ENCODE data around the gene FOXC2.

Gene FOXC2

DNA sequence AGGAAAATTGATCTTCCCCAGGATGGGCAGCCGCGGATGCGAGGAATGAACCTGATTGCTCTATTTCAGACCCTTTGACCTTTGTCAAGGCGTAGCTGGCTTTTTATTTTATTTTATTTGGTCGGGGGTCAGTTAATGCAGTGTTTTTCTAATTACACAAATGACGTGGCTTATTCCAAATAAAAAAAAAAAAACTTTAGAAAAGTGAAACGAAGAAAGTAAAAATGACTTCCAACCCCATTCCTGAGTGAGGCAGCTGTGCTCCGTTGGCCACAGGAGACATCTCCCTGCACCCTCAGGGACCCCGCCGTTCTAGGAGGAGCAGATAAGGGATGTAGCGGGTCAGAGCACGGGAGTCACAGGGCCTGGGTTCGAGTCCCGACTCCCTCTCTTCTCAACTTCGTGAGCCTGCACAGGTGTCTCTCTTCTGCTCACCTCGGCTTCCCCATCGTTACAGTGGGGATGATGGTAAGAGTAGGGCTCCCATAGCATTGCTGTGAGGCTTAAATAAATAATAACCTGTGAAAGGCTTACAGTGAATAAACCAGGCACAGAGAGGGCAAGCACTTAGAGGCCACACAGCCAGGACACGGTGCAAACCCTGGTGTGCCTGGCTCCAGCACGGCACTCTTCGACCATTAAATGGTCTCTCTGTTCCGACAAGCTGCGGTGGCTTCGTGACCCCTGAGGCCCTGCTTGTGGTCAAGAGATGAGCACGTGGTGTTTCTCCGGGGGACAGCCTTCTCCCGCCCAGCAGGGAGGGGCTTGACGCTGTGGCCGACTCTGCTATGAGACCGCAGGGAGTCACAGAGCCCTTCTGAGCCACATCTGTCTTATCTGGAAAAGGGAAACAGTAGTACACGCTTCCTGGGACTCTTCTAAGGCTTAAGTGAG lies 46.1 kb upstream of the FOXC2 start:
- TF ChIP-seq, protein P1, sequence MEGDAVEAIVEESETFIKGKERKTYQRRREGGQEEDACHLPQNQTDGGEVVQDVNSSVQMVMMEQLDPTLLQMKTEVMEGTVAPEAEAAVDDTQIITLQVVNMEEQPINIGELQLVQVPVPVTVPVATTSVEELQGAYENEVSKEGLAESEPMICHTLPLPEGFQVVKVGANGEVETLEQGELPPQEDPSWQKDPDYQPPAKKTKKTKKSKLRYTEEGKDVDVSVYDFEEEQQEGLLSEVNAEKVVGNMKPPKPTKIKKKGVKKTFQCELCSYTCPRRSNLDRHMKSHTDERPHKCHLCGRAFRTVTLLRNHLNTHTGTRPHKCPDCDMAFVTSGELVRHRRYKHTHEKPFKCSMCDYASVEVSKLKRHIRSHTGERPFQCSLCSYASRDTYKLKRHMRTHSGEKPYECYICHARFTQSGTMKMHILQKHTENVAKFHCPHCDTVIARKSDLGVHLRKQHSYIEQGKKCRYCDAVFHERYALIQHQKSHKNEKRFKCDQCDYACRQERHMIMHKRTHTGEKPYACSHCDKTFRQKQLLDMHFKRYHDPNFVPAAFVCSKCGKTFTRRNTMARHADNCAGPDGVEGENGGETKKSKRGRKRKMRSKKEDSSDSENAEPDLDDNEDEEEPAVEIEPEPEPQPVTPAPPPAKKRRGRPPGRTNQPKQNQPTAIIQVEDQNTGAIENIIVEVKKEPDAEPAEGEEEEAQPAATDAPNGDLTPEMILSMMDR (IDR thresholded peaks at IDR 0.05; ENCODE audit: extremely low read depth, insufficient read depth, missing control alignments), result no peak
- DNase-seq (ENCODE audit: low spot score), result no peak
- in situ Hi-C loops (cut with MboI; ENCODE audit: low pct_unique_long_range_greater_than_20kb, low sequenced_read_pairs, unreplicated experiment), result loop anchor here (25.0 kb wide), 2 partner anchors 458 to 708 kb away; no protein-coding TSS in a partner anchor

DNA sequence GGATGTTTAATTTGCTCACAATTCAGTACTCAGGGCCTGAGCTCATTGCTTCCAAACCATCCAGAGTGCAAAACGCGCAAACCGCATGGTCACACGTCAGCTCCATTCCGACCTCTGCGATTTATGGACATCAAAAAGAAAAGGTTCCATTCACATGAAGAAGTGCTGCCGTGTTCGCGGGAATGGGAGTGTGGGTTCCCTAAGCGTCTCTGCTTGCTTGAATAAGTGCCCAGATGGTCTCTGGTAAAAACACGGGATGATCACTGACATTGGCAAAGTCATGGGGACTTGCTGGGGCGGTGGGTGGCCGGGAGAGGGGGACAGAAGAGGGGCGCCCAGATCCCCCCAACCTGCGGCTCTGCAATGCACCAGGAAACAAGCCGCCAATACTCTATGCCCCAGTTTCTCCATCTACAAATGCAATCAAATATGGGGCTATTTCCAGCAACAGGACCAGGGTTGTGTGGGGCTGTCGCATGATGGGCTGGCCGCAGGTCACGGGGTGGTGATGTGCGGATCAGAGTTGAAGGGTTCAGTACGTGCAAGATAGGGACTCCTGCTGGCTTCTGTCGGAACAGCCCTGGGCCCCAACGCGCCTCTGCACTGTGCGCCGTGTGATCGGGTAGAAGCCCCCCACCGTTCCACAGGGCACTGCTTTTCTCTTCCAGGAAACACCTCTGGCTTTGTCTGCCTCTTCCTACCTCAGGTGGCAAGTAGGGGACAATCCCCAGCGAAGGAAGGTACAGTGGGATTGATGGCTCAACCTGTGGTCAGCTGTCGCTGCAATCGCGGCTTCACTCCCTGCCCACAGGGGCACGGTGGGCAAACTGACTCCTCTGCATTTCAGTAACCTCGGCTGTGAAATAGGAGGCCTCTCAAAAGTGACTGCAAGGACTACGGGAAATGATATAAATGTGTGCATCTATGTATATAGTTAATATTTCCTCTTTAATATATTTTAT lies 45.1 kb upstream of the FOXC2 start:
- in situ Hi-C loops (cut with MboI; ENCODE audit: low pct_unique_long_range_greater_than_20kb, low sequenced_read_pairs, unreplicated experiment), result loop anchor here (25.0 kb wide), 2 partner anchors 459 to 709 kb away; no protein-coding TSS in a partner anchor
- no peak for DNase-seq (ENCODE audit: low spot score)

DNA sequence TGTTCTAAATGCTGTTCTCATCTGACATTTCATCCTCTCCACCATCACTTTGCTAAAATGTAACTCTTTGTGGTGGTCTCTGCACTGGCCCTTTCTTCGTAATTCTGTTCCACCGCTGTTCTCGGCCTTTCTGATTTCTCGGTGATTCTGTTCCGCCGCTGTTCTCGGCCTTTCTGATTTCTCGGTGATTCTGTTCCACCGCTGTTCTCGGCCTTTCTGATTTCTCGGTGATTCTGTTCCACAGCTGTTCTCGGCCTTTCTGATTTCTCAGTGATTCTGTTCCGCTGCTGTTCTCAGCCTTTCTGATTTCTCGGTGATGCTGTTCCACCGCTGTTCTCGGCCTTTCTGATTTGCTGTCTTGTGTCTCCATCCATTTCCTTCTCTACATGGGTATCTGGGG lies 44.0 kb upstream of the FOXC2 start:
- in situ Hi-C loops (cut with MboI; ENCODE audit: low pct_unique_long_range_greater_than_20kb, low sequenced_read_pairs, unreplicated experiment), result loop anchor here (25.0 kb wide), 2 partner anchors 460 to 710 kb away; no protein-coding TSS in a partner anchor
- no peak for DNase-seq (ENCODE audit: low spot score)

More for the DNA sequence above, 45.1 kb upstream of the FOXC2 start:
- TF ChIP-seq, protein P1 (IDR thresholded peaks at IDR 0.05; ENCODE audit: extremely low read depth, insufficient read depth, missing control alignments), result no peak

DNA sequence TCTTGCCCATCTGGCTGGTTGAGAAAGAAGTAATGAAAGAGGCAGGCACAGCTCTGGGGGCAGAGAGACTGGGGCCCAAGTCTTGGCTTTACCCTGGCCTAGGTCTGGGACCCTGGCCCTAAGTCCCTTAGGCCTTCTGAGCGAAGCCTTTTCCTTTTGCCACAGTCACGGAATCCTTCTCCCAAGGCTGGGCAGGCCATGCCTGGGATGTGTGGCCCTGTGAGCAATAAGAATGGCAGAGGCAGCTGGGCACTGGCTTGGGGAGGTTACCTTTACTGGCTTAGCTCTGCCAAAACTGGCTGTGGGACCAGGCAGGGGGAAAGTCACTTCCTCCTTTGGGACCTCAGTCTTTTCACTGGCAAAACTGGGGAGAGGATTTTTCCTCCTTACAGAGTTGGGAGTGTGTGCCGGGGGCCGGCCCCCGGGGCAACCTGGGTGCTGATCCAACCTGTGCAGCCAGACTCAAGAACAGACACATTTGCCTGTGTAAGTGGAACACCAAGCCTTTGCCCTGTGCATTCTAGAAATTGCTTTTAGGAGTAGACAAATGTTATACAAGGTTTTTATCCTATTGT lies 43.4 kb upstream of the FOXC2 start:
- DNase-seq (ENCODE audit: low spot score), result no peak
- TF ChIP-seq, protein P1 (IDR thresholded peaks at IDR 0.05; ENCODE audit: extremely low read depth, insufficient read depth, missing control alignments), result no peak
- in situ Hi-C loops (cut with MboI; ENCODE audit: low pct_unique_long_range_greater_than_20kb, low sequenced_read_pairs, unreplicated experiment), result loop anchor here (25.0 kb wide), 2 partner anchors 461 to 711 kb away; no protein-coding TSS in a partner anchor

More for the DNA sequence above, 44.0 kb upstream of the FOXC2 start:
- TF ChIP-seq, protein P1 (IDR thresholded peaks at IDR 0.05; ENCODE audit: extremely low read depth, insufficient read depth, missing control alignments), result no peak

DNA sequence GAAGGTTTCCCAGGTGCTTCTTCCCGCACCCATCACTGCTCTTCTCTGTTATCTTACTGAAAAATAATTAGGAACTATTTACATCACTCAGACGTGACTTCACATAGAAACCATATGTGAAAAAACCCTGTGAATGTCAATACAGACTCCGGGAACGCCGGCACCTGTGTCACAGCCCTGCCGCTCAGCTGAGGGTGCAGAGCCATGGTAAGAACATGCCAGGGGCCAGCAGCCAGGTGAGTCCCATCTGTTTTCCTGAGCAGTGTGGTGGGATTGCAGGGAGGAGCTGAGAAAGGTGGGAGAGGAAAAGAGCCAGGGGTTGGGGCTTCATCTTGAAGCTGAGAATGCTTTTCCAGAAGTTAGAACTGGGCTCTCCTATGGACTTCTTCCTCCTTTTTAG lies 42.6 kb upstream of the FOXC2 start:
- TF ChIP-seq, protein P1 (IDR thresholded peaks at IDR 0.05; ENCODE audit: extremely low read depth, insufficient read depth, missing control alignments), result no peak

DNA sequence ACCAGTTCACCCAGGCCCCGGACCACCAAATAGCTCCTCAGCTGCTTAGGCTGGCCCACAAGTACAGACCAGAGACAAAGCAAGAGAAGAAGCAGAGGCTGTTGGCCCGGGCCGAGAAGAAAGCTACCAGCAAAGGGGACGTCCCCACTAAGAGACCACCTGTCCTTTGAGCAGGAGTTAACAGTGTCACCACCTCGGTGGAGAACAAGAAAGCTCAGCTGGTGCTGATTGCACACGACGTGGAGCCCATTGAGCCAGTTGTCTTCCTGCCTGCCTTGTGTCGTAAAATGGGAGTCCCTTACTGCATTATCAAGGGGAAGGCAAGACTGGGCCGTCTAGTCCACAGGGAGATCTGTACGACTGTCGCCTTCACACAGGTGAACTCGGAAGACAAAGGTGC lies 40.9 kb upstream of the FOXC2 start:
- in situ Hi-C loops (cut with MboI; ENCODE audit: low pct_unique_long_range_greater_than_20kb, low sequenced_read_pairs, unreplicated experiment), result no loop called here
- DNase-seq (ENCODE audit: low spot score), result no peak
- TF ChIP-seq, protein P1 (IDR thresholded peaks at IDR 0.05; ENCODE audit: extremely low read depth, insufficient read depth, missing control alignments), result no peak

More for the DNA sequence above, 42.6 kb upstream of the FOXC2 start:
- in situ Hi-C loops (cut with MboI; ENCODE audit: low pct_unique_long_range_greater_than_20kb, low sequenced_read_pairs, unreplicated experiment), result loop anchor here (25.0 kb wide), 2 partner anchors 462 to 712 kb away; no protein-coding TSS in a partner anchor
- no peak for DNase-seq (ENCODE audit: low spot score)
